AML-193 (cell line): ENCODE measurements around the gene CDC42BPG.

Experiments
- DNase-seq, 2 experiments: peaks; one replicate each; lab custom pipeline; 2025; lab: John Stamatoyannopoulos, UW

The CDC42BPG gene

DNA sequence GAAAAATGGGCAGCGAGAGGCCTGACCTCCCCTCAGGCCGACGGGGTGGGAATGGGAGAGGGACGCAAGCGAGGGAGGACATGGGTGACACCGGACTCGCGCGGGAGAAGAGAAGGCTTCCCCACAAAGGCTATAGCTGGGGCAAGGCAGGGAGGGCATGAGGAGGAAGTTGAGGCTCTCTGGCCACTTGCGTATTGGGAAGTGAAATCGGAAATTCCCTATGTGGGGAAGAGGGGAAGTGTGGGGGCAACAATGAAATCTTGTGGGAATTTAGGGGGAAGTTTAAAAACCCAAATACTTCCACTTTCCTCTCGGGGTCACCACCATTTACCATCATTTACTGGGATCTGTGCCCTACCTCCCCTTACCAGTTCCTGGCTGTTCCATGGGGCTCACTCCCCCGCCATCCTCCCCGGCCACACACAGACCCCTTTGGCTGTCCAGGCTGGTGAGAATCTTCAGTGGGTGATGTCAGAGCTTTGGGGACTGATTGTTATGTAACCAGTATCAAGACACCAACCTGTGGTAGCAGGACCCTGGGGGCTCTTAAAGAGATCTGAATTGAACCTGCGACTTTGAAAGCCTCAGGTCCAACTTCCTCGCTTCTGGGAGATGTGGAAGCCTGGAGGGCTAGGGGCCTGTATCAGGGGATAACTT is 34.9 kb upstream of the CDC42BPG start:
- peak in 1 of 2 experiments; percentile 27 for DNase-seq

DNA sequence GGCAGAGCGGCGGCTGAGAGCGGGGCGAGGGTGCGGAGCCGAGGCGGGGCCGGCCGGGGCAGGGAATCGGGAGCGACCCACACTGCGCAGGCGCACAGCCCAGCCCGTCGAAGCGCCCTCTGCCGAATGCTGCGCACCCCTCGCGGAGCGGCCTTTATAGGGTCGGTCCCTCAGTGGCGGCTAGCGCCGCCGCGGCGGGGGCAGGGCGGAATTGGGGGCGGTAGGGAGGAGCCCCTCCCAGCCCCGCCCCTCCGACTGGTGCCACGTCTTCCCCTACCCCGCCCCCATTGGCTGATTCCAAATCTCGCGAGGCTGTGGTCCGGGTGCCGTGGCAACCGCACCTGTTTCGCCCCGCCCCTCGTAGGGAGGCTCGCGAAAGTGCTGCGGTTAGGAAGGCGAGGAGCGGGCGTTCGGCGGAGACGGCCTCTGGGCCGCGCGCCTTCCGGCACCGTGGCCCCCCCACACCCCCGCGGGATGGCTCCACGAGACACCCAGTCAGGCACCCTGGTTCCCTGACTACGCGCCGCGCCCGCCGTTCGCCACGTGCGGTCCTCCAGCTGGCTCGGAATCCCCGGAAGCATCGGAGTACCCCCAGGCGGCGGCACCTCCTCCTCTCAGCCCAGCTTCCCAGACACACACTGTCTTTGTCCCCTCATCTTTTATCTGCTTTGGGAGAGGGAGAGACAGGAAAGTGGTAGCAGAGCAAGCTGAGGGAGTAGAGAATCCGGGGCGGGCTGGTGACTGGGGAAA is 34.2 kb upstream of the CDC42BPG start, which contains the start of gene EHD1:
Gene EHD1 (minus strand): TSS at position 128 of the 750 bp plus-strand sequence. CDS start 157 bp downstream, outside the sequence.
- DNase-seq, result peak; percentile 92 to 96

DNA sequence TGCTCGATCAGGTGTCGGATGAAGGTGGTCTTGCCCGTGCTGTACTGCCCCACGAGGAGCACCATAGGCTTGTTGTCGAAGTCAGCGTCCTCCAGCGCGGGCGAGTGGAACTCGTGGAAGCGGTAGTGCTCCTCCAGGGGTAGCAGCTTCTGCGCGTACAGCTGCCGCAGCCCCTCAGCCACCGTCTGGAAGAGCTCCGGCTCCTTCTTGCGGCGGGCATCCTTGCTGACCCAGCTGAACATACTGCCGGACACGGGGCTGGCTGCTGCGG is 33.7 kb upstream of the CDC42BPG start:
- DNase-seq, result peak; percentile 37 to 47

DNA sequence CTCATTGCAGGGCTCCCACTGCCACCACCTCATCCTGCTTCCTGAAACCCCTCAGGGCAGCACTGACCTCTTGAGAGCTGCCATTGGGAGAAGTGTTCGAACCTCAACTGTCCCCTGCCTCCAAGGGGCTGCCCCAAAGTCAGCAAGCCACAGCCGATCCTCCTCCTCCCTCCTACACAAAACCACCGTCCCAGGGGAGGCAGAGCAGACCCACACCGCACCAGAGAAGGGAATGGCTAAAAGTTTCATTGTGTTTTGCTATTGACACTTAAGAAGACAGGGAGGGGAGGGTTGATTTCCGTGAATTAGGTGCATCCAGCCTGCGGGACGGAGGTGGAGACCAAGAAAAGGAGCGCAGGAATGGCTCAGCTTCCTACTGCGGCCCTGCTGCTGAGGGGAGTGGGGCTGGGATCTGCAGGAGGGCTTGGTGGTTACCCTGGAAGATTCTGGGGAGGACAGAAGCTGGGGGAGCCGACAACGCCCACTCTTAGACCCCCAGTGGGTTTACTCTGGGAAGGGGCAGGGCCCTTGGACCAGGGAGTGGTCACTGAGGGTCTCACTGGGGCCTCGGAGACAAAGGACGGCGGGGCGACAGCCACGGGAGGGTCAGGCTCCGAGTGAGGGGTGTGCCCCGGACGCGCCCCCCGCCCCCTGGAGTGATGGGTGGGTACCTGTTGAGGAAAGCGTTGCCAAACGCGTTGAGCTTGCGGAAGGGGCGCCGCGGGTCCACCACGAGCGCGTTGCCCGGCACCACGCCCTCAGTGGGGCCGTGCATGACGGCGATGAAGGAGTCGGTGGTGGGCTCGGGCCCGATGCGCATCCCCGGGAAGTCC is 33.2 kb upstream of the CDC42BPG start:
- DNase-seq, result no peak

DNA sequence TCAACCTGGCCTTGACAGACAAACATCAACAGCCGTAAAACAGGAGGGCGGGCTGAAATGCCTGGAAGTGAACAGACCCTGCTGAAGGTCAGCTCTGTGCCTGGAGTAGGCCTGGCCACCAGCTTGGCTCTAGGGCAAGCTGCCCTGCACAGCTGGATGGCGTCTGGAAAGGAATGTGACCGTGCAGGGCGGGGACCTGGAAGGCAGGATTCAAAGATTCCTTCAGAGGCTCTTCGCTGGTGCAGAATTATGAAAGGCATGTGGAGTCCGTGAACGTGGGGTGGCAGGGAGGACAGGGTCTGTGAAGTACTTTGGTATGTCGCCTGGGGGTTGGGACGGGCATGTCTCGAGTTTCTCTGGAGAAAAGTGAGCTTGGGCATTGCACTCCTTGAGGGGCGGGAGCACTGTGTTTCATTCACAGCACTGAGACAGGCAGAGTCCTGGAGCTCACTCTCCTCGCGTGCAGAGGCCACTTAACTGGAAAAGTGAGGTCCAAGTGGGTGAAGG is 32.4 kb upstream of the CDC42BPG start:
- DNase-seq, result no peak

DNA sequence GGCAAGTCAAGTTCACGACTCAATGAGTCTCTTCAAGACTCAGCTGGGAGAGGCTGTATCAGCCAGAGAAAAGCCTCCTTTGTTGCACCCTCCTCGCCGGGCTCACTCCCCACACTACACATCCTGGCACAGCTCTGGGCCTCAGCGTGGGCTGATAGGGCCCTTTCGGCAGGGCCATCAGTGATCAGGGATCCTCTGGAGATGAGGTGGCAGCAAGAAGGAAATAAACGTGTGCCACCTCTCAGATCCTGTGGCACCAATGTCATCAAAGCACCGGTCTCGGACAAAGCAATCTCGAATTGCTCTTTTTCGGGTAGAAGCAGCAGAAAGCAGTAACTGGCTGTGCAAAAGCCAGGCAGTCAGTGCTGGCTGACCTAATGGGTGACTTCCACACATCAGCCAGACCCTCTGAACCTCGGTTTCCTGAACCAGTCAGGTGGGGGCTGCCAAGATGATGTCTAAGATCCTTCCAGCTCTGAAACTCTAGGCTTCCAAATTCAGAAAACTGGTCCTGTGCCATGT is 31.8 kb upstream of the CDC42BPG start:
- no peak for DNase-seq

DNA sequence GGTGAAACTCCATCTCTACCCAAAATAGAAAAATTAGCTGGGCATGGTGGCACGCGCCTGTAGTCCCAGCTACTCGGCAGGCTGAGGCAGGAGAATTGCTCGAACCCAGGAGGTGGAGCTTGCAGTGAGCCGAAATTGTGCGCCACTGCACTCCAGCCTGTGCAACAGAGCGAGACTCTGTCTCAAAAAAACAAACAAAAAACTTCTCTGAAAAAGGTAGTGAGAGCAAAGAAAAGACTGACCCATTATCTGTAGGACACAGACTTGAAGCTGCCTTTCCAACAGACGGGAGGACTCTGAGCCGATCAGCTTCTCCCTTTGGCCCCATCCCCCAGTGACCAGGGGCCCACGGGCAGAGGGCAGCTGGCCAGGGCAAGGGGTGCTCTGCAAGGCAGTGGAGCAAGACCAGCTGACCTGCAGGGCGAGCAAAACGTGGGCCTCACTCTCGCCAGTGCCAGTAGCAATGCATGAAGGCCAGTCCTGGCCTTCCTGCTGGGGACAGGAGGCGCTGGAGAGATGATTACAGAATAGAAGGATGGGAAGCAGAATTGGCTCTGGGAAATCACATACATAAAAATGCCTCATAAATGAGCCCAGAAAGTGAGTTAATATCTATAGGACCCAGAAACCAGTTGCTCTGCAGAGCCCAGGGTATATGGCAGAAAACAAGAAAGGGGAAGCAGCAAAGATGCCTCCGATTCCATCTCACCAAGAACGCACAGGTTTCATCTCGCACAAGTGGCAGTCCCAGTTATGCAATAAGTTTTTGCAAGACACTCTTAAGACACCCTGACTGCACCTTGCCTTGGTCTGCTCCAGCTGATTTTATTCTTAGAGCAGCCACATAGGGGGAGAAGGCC is 31.1 kb upstream of the CDC42BPG start:
- DNase-seq, result peak; percentile 94 to 96

DNA sequence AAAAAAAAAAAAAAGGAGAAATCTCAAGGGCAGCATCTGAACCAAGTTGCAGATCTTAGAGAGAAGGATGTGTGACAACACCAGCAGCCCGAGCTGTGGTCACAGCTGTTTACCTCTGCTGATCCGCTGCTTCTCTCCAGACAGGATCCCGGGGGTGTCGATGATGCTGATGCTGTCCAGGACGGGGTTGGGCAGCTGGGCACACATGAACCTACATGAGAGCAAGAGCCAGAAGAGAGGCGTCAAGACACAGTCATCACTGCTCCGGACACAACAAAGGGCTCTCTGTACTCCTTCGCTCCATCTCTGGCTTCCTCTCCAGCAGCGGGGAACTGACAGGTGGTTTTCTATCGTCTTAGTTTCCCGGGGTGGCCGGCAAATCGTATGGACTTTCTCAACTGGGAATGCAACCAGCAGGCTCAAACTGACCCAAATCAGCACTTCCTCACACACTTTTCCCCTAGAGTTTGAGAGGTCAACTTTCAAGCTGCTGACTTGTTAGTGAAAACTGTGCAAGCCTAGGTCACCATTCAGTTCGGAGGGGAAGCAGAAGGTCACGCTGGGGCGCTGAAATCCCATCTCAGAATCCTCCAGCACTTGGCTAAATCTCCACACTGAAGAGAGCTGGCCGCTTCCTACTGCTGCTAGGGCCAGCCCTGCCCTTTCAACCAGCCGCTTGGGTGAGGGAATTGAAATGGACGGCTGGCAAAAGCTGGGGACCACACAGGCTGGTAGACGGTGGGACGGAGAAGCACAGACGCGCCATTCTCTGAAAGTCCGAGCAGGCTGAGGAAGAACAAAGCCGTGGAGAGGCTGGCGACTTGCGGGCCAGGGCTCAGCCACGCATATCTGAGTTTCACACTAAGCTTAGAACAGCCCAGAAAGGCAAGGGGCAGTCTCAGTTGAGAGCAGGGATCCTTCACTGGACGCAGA is 30.1 kb upstream of the CDC42BPG start:
- no peak for DNase-seq

DNA sequence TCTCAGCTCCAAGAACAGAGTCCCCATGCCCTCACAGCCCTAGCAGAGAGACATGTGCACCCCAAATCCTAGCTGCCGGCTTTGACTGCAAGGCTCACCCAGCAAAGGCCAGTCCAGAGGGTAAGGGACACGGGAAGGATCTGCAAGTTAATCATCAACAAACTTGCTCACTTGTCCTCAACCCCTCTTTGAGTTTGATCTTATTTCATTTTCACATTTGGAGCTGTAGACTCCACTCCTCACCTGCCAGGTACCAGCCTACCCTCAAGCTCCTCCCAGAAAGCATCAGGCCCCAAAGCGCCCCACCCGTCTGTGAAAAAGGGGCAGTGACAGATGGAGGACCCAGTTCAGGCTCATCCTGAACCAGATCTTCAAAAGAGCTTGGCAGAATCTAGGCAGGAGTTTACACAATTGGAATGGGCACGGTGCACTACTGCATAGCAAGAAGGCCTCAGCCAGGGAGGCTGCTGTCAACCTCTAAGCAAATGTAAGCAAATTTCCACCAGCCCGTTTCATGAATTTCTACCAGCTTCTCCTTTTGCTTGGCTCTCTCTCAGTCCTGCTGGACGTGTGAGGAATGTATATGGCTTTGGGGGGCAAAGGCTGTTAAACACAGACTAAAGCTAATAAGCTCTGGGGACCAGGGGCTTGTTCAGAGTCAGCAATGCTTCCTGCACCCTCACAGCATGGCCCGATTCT is 28.5 kb upstream of the CDC42BPG start:
- no peak for DNase-seq

DNA sequence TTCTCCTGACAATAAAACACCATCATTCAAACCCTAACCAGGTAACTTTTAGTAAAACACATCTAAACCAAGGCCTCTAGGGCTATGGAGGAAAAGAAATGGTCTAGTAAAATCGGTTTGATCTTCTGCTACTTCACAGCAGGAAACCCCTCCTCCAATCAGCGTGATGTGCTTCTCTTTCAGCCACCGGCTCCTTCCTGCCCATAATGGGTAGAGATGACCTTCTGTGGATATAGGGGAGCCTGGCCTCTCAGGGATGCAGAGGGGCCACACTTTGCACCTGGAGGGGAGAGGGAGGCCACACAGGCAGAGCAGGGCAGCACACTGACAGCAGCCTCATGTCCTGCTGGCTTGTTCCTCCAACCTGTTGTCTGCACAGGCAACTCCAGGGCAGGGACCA is 27.0 kb upstream of the CDC42BPG start:
- DNase-seq, result no peak

DNA sequence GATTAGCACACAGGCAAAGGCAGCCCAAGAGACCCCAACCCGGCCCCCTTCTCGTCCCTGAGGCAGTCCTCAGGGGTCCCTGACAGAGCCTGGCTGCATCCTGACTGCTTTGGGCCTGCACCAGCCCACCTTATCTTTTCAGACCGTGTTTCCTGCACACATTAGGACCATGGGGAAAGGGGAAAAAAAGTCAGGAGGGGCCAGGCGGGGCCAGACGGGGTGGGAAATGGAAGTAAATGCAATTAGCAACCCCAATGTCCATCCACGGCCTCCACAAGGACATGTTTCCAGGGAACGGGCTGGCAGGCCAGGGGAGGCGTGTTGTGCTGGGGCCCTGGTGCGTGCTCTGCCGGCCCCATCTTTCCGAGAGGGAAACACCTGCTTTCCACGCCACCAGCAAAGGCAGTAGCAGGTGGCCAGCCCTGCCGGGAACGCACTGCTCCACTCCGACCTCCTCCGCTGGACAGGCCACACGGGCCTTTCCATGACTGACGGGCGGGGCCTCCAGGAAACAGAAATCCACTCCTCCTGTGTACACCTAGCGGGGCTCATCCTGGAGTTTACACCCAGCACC is 26.5 kb upstream of the CDC42BPG start:
- DNase-seq, result no peak

DNA sequence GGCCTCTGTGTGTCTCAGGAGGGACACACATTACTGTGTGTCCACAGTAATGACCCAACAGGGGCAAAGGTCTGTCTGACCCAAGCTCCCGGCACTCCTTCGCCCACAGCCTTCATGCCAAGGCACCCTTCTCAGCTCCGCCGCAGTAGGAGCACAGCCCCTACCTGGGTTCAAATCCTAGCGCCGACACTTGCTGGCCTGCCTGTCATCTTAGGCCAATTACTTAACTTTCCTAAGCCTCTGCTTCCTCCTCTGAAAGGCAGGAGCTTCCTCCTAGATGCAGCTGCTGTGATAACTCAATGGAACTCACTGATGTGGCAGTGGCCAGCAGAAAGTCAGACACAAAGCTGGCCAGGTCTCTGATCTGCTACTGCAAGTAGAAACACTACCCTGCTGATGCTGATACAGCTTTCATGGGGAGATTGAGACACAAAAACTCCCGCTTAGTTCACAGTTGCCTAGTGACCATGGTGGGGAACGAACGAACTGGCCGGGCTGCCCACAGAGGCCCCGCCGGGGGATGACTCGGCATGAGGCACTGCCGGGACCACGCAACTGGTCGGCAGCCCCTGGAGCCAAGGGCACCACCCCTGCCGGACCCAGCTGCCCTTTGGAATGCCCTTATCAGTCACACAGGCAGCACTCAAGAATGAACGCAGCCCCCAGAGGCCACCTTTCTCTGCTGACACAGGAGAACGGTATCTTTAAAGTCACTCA is 25.9 kb upstream of the CDC42BPG start:
- DNase-seq, result peak; percentile 22

DNA sequence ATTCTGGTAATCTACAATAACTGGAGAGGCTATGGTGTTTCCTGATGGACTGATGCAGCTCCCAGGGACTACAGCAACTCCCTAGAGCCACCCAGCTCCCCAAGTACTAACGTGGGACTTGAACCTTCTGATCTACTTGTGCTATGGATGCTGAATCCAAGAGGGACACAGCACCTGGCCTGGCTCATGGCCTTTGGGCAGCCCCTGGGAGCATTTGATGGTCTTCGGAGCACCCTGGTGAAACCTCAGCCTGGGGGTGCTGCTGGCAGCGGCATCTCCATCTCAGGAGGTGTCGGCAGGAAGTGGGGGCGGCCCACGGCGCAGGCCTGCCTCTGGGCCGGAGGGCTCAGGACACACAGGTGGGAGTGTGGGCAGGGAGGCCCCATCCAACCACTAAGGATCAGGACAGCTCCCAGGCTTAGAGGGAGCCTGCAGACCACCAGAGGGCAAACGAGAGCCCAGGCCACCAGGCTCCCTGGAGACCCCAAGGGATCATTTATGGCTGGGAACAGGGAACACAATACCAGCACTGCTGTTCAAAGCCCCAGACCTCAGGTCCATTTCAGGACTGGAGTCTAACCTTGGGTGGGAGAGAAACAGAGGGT is 25.2 kb upstream of the CDC42BPG start:
- DNase-seq, result no peak

DNA sequence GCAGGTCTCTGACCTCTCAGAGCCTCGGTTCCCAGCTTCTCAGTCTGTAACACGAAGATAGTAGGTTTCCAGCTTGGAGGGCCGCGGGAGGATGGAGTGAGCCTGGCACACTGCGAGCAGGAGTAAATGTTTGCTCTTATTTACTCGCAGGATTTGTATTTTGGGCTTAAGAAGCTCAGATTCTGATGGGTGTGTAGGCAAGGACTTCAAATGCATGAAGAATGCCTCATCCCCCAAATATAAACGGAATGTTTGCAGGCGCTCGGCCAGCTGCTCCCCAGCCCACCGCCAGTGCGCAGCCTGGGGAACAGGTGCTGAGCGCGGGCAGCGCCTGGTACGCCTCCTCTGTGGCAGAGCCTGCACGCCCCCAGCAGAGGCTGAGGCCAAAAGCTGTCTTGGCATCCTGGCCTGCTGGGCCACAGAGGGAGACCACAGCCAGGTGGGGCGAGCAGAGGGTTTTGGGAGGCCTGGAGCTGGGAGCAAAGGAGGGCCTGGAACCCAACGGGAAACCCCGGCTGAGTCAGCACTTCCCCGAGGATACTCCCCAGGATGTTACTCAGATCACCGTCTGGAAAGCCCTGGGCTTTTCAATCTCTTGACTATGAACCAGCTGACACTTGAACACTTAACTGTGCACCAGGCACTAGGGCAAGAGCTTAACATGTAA is 24.6 kb upstream of the CDC42BPG start:
- DNase-seq, result no peak

DNA sequence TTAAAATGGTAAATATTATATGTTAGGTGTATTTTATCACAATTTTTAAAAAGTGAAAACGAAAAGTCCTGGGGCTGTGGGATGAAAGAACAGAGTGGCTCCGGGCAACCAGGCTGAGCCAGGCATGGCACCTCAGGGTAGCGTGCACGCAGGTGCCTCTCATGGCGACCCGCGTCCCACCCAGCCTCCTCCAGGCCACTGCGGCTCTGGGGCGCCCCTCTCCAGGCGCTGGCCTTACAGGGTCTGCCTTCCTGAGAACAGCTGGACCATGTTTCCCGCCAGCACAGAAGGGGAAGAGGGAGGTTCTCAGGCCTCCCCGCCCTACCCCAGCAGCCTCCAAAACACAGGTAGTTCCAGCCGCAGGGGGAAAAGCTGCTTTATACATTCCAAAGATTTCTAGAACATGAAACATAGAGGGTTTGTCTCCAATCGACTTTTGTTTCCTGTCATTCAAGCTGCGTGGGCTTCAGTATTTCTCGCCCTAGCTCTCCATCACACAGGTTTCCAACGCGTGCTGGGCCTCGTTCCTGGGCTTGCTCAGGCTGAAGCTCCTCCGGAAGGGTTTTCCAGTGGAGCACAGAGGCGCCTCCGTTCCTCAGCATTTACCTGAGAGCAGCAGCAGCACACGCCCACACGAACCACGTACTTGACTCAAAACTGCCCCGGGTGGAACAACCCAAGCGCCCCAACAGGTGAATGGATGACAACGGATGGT is 23.5 kb upstream of the CDC42BPG start:
- no peak for DNase-seq

DNA sequence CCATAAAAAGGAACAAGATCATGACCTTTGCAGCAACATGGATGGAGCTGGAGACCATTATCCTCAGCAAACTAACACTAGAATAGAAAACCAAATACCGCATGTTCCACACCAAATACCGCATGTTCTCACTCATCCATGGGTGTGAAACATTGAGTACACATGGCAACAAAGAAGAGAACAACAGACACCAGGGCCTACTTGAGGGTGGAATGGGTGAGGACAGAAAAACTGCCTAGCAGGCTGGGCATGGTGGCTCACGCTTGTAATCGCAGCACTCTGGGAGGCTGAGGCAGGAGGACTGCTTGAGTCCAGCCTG is 21.7 kb upstream of the CDC42BPG start:
- DNase-seq, result no peak
